GM20431 (cell line): ENCODE measurements around the gene IL17RC.

ENCODE experiments used
- in situ Hi-C: fragments of 300-500 bp; cut with MseI, MboI; formaldehyde crosslinking; loops from one replicate; pipeline ENCODE4 v1.15.0; 2020; ENCODE audit warnings: low sequenced_read_pairs; ENCODE audit not compliant: unreplicated experiment

IL17RC gene

DNA sequence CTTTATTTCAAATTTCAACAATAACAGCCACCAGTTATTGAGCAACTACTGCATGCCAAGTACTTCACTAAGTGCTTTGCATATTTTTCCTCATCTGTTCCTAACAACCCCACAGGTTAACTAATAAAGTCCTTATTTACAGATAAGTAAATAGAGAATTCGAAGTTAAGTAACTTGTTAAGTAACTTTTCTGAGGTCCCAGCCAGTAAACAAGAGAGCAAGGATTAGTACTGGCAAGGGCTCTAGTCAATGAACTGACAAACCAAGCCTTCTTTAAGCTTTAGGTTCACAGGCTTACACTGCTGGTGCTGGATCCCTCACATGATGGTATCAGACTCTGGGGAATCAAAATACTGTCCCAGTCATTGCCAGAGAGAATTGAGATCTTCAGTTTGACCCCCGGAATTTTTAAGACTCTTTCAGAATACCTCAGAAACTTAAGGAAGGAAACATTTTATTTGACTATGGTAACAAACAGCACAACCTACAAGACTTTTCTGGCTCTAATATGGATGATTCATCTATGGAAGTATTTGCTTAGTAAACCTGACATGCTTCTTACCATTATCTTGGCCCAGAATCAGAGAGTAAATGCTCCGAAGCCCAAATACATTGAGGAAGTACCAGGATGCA is 53.2 kb downstream of the IL17RC start:
- in situ Hi-C loops, result no loop called here

DNA sequence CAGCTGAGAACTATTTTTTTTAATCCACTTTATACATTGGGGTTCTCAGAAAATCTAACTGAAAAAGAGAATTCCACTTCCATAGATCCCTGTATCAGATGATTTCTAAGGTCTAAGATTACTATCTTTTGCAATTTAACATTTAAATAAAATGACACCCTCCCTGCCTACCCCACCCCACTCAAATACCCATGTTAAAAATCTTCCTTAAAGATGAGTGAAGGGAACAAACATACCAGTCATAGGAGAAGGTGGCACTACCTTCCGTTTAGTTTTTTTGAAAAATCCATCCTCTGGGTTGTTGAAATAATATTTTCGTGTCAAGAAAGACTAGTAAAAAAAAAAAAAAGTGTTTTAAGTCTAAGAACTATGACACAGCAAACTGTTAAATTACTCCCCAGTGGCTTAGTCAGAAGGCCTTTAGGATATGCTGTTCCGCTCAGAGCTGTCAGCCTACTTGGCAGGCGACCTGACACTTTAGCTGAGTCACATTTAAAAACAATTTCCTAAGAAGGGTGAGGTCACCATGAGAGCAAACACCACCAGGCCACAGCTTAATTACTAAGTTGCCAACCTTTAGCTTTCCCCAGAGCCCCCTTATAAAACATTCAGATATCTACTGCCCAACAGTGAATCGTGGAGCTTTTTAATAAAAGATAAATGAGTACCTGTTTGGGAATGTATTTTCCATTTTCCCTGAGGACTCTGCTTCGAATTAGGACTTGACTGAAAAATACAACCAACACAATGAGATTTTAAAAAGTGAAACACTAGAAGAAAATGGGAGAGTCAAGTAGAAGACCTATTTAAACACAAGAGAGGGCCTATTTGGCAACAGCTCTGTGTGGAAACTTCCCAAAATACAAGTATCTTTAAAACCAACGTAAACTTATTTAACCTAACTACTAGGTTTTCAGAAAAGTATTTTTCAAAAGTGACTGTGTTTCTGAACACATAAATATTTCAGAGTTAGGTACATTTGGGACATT is 60.1 kb downstream of the IL17RC start:
- in situ Hi-C loops, result no loop called here

DNA sequence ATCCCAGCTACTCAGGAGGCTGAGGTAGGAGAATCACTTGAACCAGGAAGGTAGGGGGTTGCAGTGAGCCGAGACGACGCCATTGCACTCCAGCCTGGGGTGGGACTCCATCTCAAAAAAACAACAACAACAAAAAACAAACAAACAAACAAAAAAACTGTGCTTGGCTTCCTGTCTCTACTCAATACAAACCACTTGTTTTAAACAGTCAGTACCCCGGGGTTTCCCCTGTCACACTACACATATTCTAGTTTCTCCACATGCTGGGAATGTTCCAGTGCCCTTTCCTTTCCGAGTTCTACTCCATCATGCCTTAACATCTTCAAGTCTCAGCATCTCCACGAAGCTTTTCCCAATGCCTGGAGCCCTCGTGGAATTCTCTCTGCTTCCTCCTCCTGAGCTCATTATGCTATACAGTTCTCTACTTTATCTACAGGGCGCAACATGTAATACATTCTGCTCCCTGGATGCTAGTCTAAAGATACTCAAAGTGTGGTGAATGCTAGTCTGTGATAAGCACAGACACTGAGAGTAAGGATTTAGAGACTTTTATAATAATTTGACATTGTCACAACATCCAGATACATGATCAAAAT is 61.9 kb downstream of the IL17RC start:
- in situ Hi-C loops, result no loop called here

DNA sequence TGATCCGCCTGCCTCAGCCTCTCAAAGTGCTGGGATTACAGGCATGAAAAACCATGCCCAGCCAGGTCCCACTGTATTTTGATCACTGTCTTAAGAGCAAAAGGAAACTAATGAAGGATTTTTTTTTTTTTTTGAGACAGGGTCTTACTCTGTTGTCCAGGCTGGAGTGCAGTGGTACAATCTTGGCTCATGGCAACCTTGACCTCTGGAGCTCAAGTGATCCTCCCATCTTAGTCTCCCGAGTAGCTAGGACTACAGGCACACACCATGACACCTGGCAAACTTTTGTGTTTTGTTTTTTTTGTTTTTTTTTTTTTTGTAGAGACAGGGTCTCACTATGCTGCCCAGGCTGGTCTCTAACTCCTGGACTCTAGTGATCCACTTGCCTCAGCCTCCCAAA is 63.4 kb downstream of the IL17RC start:
- in situ Hi-C loops, result no loop called here
